ENCODE data around the gene MED8. TPM values are rescaled to one million over a fixed set of nuclear protein-coding genes. Genes with fewer than 3 reads are reported as not detected.

The MED8 gene
- total RNA-seq, 1 donor from 2014 or later = 23.6 TPM

- Mint-ChIP-seq H3K4me3 (no peak within 1 kb of the TSS), H3K36me3 (no peaks in the 10 kb centered on the region), H3K4me1 (peaks cover 11% of the 10 kb centered on the region), H3K27ac (no peak within 1 kb of the TSS), H3K9me3 (no peaks in the 10 kb centered on the region), H3K27me3 (ENCODE audit: insufficient read depth, low read depth) (peaks cover 14% of the 10 kb centered on the region)
- no peak within 1 kb of the TSS for H3K4me3 ChIP-seq
- no peak within 1 kb of the TSS for H3K4me2 ChIP-seq
- H3K4me1 ChIP-seq = peaks cover 7% of the 10 kb centered on the region
- no peaks in the 10 kb centered on the region for H3K36me3 ChIP-seq
- H3F3A ChIP-seq (ENCODE audit: low read depth) = no peaks in the 10 kb centered on the region
- H3K27ac ChIP-seq = no peak within 1 kb of the TSS
- H3K27me3 ChIP-seq = no peaks in the 10 kb centered on the region
- DNase-seq (ENCODE audit: low spot score) = no peak
- H3K9me3 ChIP-seq (ENCODE audit: low read depth) = no peaks in the 10 kb centered on the region
- no peak for TF ChIP-seq EZH2 (IDR thresholded peaks at IDR 0.05)
- TF ChIP-seq CTCF (IDR thresholded peaks at IDR 0.05) = no peak
- no peak for TF ChIP-seq EZH2phosphoT487 (IDR thresholded peaks at IDR 0.05)
- H2AFZ ChIP-seq (replicated peaks) = no peak within 1 kb of the TSS
- H4K20me1 ChIP-seq (ENCODE audit: low read depth) = no peaks in the 10 kb centered on the region
- H3K9ac ChIP-seq = no peak within 1 kb of the TSS
- no peaks in the 10 kb centered on the region for H3K79me2 ChIP-seq (ENCODE audit: low read depth)
These were observed 52.0 kb downstream of the MED8 start, which contains the start of gene MPL for GRCh38 chr1:43337588-43337987. MPL (plus strand) TSS chr1:43337818; CDS start chr1:43337849, 31 bp downstream.

- no peaks in the 10 kb centered on the region for H4K20me1 ChIP-seq (ENCODE audit: low read depth)
- no peak overlapping the region for H3K4me2 ChIP-seq
- Mint-ChIP-seq H3K27ac (no peak overlapping the region), H3K9me3 (no peaks in the 10 kb centered on the region), H3K36me3 (no peaks in the 10 kb centered on the region), H3K4me3 (no peak overlapping the region), H3K4me1 (peaks cover 16% of the 10 kb centered on the region), H3K27me3 (ENCODE audit: insufficient read depth, low read depth) (peaks cover 12% of the 10 kb centered on the region)
- no peaks in the 10 kb centered on the region for H3K36me3 ChIP-seq
- no peak for TF ChIP-seq CTCF (IDR thresholded peaks at IDR 0.05)
- no peak for TF ChIP-seq EZH2phosphoT487 (IDR thresholded peaks at IDR 0.05)
- no peak for TF ChIP-seq EZH2 (IDR thresholded peaks at IDR 0.05)
- no peaks in the 10 kb centered on the region for H3K27me3 ChIP-seq
- H3K9me3 ChIP-seq (ENCODE audit: low read depth) = no peaks in the 10 kb centered on the region
- H3K79me2 ChIP-seq (ENCODE audit: low read depth) = no peaks in the 10 kb centered on the region
- H3K4me3 ChIP-seq = no peak overlapping the region
- no peak for DNase-seq (ENCODE audit: low spot score)
- H2AFZ ChIP-seq (replicated peaks) = no peak overlapping the region
- H3K4me1 ChIP-seq = peaks cover 7% of the 10 kb centered on the region
- H3F3A ChIP-seq (ENCODE audit: low read depth) = no peaks in the 10 kb centered on the region
- H3K27ac ChIP-seq = no peak overlapping the region
- no peak overlapping the region for H3K9ac ChIP-seq
These were observed 55.0 kb downstream of the MED8 start for GRCh38 chr1:43334453-43335205.

Small RNA genes lying within 50 kb of the gene (microRNA-seq; reads per million reads assigned to microRNA genes)
- gene MIR6734 = not detected

Other genes starting within 250 kb of the MED8 start
- 43.2 and 71.6 TPM in 2 replicates for gene EBNA1BP2, start 217.5 kb downstream of the MED8 start, total RNA-seq (ENCODE audit: low replicate concordance)
- gene CFAP57, start 217.5 kb downstream of the MED8 start, total RNA-seq (ENCODE audit: low replicate concordance) = 0.40 and 0.97 TPM in 2 replicates
- gene TMEM125, start 119.8 kb downstream of the MED8 start, total RNA-seq (ENCODE audit: low replicate concordance) = 0.73 and 2.2 TPM in 2 replicates
- not detected in 2 replicates for gene C1orf210, start 104.2 kb downstream of the MED8 start, total RNA-seq (ENCODE audit: low replicate concordance)
- 0.21 and 0.25 TPM in 2 replicates for gene TIE1, start 88.8 kb downstream of the MED8 start, total RNA-seq (ENCODE audit: low replicate concordance)
- gene MPL, start 52.0 kb downstream of the MED8 start, total RNA-seq (ENCODE audit: low replicate concordance) = 0.09 TPM in 1 of 2 replicates, not detected in the other
- 164 and 261 TPM in 2 replicates for gene CDC20, start 30.8 kb downstream of the MED8 start, total RNA-seq (ENCODE audit: low replicate concordance)
- 5.6 and 11.9 TPM in 2 replicates for gene ELOVL1, start 21.8 kb downstream of the MED8 start, total RNA-seq (ENCODE audit: low replicate concordance)
- 11.0 and 16.8 TPM in 2 replicates for gene SZT2, start 99 bp upstream of the MED8 start, total RNA-seq (ENCODE audit: low replicate concordance)
- 10.3 and 26.8 TPM in 2 replicates for gene HYI, start 64.1 kb upstream of the MED8 start, total RNA-seq (ENCODE audit: low replicate concordance)
- gene PTPRF, start 141.1 kb upstream of the MED8 start, total RNA-seq (ENCODE audit: low replicate concordance) = 71.1 and 119 TPM in 2 replicates

Measured in neural progenitor cell (in vitro differentiated cells).